ENCODE results near the gene KRTAP4-8.
"Not testable (repeated sequence)": the region's sequence is repeated elsewhere in the genome, so short reads cannot be mapped to it uniquely, and the experiment has no call there.

The KRTAP4-8 gene

DNA sequence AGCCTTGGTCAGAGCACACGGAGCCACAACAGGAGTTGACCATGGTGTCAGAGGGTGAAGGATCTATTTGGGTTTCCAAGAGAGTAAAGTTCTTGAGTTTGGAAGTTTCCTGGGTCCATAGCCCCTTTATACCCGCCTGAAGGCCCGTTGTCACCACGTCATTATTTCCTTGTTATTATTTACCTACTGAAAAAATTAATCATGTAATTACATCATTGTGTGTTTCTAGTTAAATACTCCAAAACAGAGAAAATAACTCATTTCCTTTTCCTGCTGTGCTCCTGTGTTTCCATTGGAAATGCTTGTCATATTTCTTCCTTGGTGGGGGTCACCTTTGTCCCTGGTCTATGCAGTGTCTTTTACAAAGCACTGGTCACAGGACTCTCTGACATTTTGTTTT lies at the start of gene KRTAP4-8:
TSS of gene KRTAP4-8 (minus strand) at position 101 of the 400 bp plus-strand sequence. CDS start at position 43, 58 bp downstream.
- in situ Hi-C loops (cut with HindIII; ENCODE audit: low pct_unique_long_range_greater_than_20kb, low sequenced_read_pairs) = no loop called here
- no peak for DNase-seq (ENCODE audit: low read depth in 1 of 2, low spot score in 1 of 2)

GRCh38 chr17:41145261-41145660 lies 47.3 kb upstream of the KRTAP4-8 start:
- TF ChIP-seq JUND (IDR thresholded peaks at IDR 0.05; ENCODE audit: low read depth) = no peak
- DNase-seq (ENCODE audit: low read depth in 1 of 2, low spot score in 1 of 2) = no peak
- in situ Hi-C loops (cut with HindIII; ENCODE audit: low pct_unique_long_range_greater_than_20kb, low sequenced_read_pairs) = no loop called here

More for the DNA sequence above, at the start of gene KRTAP4-8:
- TF ChIP-seq JUND (IDR thresholded peaks at IDR 0.05; ENCODE audit: low read depth) = no peak

- in situ Hi-C loops (cut with HindIII; ENCODE audit: low pct_unique_long_range_greater_than_20kb, low sequenced_read_pairs) = no loop called here
- DNase-seq (ENCODE audit: low read depth in 1 of 2, low spot score in 1 of 2) = no peak
- no peak for TF ChIP-seq JUND (IDR thresholded peaks at IDR 0.05; ENCODE audit: low read depth)
These were observed 46.9 kb upstream of the KRTAP4-8 start for GRCh38 chr17:41144846-41145245.

GRCh38 chr17:41141361-41141760 lies 43.4 kb upstream of the KRTAP4-8 start:
- TF ChIP-seq JUND (IDR thresholded peaks at IDR 0.05; ENCODE audit: low read depth) = no peak

DNA sequence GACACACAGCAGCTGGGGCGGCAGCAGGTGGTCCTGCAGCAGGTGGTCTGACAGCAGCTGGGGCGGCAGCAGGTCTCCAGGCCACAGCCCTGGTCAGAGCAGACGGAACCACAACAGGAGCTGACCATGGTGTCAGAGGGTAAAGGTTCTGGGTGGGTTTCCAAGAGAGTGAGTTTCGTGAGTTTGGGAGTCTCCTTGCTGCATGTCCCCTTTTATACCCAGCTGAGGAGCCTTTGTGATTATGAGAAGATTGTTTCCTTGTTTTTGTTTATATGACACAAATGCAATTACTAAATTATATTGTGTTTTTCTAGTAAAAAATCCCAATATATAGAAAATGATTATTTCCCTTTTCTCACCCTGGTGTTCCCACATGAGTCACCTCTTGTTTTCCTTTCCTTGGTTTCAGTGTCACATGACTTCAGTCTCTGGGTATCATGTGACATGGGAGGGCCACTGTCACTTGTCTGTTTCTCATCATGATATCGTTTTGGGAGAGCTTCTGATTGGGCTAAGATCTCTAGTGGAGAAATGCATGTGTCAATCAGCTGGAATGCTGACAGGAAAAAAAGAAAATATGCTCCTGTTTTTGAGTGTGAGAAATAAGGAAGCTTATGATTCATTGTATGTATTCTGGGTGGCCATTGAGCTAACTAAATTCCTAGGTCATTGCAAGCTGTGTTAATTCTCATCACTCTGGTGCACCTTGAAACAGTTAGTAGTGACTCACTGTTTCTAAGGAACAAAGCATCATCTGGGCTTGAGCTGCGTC lies 42.6 kb upstream of the KRTAP4-8 start, which contains the start of gene KRTAP4-6:
TSS of gene KRTAP4-6 (minus strand) at position 185 of the 772 bp plus-strand sequence. CDS start at position 128, 57 bp downstream.
- DNase-seq (ENCODE audit: low read depth in 1 of 2, low spot score in 1 of 2) = no peak
- in situ Hi-C loops (cut with HindIII; ENCODE audit: low pct_unique_long_range_greater_than_20kb, low sequenced_read_pairs) = no loop called here

More at GRCh38 chr17:41141361-41141760, 43.4 kb upstream of the KRTAP4-8 start:
- DNase-seq (ENCODE audit: low read depth in 1 of 2, low spot score in 1 of 2) = no peak
- in situ Hi-C loops (cut with HindIII; ENCODE audit: low pct_unique_long_range_greater_than_20kb, low sequenced_read_pairs) = no loop called here

DNA sequence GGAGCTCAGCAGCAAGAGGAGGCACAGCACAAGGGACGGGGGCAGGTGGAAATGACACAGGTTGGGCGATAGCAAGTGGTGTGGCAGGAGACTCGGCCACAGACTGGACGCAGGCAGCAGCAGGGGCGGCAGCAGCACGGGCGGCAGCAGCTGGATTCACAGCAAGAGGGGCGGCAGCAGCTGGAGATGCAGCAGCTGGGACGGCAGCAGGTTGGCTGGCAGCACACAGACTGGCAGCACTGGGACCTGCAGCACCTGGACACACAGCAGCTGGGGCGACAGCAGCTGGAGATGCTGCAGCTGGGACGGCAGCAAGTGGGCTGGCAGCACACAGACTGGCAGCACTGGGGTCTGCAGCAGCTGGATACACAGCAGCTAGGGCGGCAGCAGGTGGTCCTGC lies 41.9 kb upstream of the KRTAP4-8 start:
- in situ Hi-C loops (cut with HindIII; ENCODE audit: low pct_unique_long_range_greater_than_20kb, low sequenced_read_pairs); DNase-seq (ENCODE audit: low read depth in 1 of 2, low spot score in 1 of 2): not testable (repeated sequence)

More for the DNA sequence above, 42.6 kb upstream of the KRTAP4-8 start, which contains the start of gene KRTAP4-6:
- TF ChIP-seq JUND (IDR thresholded peaks at IDR 0.05; ENCODE audit: low read depth) = no peak

- TF ChIP-seq JUND (IDR thresholded peaks at IDR 0.05; ENCODE audit: low read depth) = no peak
- in situ Hi-C loops (cut with HindIII; ENCODE audit: low pct_unique_long_range_greater_than_20kb, low sequenced_read_pairs) = no loop called here
- no peak for DNase-seq (ENCODE audit: low read depth in 1 of 2, low spot score in 1 of 2)
These were observed 36.2 kb upstream of the KRTAP4-8 start for GRCh38 chr17:41133880-41134735.

- no peak for TF ChIP-seq JUND (IDR thresholded peaks at IDR 0.05; ENCODE audit: low read depth)
- in situ Hi-C loops (cut with HindIII; ENCODE audit: low pct_unique_long_range_greater_than_20kb, low sequenced_read_pairs) = no loop called here
- DNase-seq (ENCODE audit: low read depth in 1 of 2, low spot score in 1 of 2) = no peak
These were observed 34.0 kb upstream of the KRTAP4-8 start for GRCh38 chr17:41131979-41132378.

DNA sequence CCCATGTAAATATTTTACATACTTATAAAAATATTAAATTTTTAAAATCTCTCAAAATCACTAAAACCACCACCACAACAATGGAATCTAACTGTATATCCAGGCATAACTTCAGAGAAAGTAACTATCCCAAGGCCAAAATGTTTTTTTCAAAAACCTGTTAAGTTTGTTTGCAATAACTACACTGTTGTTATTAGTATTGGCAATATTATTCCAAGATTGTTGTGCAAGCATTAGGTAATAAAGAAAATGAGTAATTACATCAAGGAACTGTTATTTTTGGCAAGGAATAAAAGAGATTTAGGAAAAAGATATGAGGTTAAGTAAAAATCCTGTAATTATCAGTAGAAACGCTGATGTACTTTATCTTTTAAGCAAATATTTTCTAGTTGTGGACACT lies 29.4 kb upstream of the KRTAP4-8 start:
- no peak for TF ChIP-seq JUND (IDR thresholded peaks at IDR 0.05; ENCODE audit: low read depth)
- DNase-seq (ENCODE audit: low read depth in 1 of 2, low spot score in 1 of 2) = no peak
- in situ Hi-C loops (cut with HindIII; ENCODE audit: low pct_unique_long_range_greater_than_20kb, low sequenced_read_pairs) = no loop called here

DNA sequence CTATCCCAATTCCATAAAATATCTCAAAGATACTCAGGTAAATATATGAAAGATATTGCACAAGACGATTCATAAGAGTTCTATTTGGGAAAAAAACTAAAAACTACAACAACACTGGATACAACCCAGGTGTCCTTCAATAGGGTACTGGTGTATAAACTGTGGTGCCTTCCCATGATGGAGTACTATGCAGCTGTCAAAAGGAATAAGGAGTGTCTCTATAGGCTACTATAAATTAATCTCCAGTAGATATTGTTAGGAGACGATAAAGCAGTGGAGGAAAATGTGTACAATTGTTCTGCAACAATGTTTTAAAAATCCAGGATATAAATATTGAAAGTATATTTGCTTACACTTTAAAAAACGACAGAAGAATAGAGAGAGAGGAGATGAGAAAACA lies 28.5 kb upstream of the KRTAP4-8 start:
- no peak for DNase-seq (ENCODE audit: low read depth in 1 of 2, low spot score in 1 of 2)
- in situ Hi-C loops (cut with HindIII; ENCODE audit: low pct_unique_long_range_greater_than_20kb, low sequenced_read_pairs) = no loop called here
- no peak for TF ChIP-seq JUND (IDR thresholded peaks at IDR 0.05; ENCODE audit: low read depth)

DNA sequence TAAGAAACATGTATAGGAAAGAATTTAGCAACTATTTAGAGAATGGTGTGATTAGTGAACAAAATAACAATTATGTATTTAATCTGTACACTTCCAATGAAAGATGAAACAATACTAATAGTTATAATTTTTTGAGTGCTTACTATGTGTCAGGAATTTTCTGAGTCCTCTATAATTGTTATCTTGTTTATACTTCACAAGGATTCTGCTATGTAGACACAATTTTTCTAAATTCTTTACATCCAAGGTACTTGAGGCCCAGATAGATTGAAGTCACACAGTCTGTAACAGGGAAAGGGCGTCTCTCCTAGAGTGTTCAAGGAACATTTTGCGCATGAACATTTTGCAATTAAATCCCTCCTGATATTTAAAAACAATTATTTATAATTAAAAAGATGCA lies 27.1 kb upstream of the KRTAP4-8 start:
- in situ Hi-C loops (cut with HindIII; ENCODE audit: low pct_unique_long_range_greater_than_20kb, low sequenced_read_pairs) = no loop called here
- TF ChIP-seq JUND (IDR thresholded peaks at IDR 0.05; ENCODE audit: low read depth) = no peak
- no peak for DNase-seq (ENCODE audit: low read depth in 1 of 2, low spot score in 1 of 2)

- in situ Hi-C loops (cut with HindIII; ENCODE audit: low pct_unique_long_range_greater_than_20kb, low sequenced_read_pairs); DNase-seq (ENCODE audit: low read depth in 1 of 2, low spot score in 1 of 2): not testable (repeated sequence)
These were observed 26.0 kb upstream of the KRTAP4-8 start, which contains the start of gene KRTAP4-12 for GRCh38 chr17:41123991-41124371. KRTAP4-12 (minus strand) TSS chr17:41124182; CDS start chr17:41124122, 60 bp downstream.

DNA sequence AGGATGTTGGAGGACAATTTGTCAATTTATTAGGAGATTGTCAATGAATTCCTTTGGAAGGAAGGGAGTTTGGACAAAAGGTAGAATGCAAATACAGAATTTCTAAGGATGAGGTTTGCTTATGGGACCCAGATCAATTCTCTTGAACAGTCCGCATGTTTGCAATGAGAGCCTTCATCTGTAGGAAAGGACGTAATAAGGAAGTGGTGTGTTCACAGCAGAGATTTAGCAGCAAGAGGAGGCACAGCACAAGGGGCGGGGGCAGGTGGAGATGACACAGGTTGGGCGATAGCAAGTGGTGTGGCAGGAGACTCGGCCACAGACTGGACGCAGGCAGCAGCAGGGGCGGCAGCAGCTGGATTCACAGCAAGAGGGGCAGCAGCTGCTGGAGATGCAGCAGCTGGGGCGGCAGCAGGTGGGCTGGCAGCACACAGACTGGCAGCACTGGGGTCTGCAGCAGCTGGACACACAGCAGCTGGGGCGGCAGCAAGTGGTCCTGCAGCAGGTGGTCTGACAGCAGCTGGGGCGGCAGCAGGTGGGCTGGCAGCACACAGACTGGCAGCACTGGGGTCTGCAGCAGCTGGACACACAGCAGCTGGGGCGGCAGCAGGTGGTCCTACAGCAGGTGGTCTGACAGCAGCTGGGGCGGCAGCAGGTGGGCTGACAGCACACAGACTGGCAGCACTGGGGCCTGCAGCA lies 25.5 kb upstream of the KRTAP4-8 start:
- in situ Hi-C loops (cut with HindIII; ENCODE audit: low pct_unique_long_range_greater_than_20kb, low sequenced_read_pairs); DNase-seq (ENCODE audit: low read depth in 1 of 2, low spot score in 1 of 2): not testable (repeated sequence)

All from T47D (cell line).